OCI-LY7 (cell line): ENCODE measurements around the gene MMP11. TPM values are rescaled to one million over a fixed set of nuclear protein-coding genes. Genes with fewer than 3 reads are reported as not detected.

Experiments used
- BruUV-seq: library from RNA; stranded (reverse); fragments of 400-500 nt; replicated peaks from 2 replicates; lab custom pipeline; 2021; lab: Mats Ljungman, UMichigan
- CTCF ChIA-PET: fragments of 300-600 bp; sonication (Branson Sonifier 250); formaldehyde crosslinking; loops from one replicate; lab custom pipeline; 2022; ENCODE audit warnings: antibody characterized with exemption; ENCODE audit not compliant: unreplicated experiment; lab: Charles Lee
- POLR2A ChIA-PET: fragments of 300-600 bp; sonication (Branson Sonifier 250); formaldehyde crosslinking; loops from one replicate; lab custom pipeline; 2022; ENCODE audit warnings: antibody characterized with exemption; lab: Charles Lee
- DNase-seq: peaks from one replicate; pipeline ENCODE4 v3.0.0-alpha.2; 2015; ENCODE audit warnings: low spot score
- H2AFZ ChIP-seq: fragments of 200-600 bp; sonication (generic), shearing (Covaris generic); 2 replicates; pipeline ENCODE4 v1.6.1; 2014; ENCODE audit warnings: mild to moderate bottlenecking, antibody characterized with exemption, low read length, moderate library complexity
- H3K27ac ChIP-seq: fragments of 200-600 bp; sonication (generic); 2 replicates; pipeline ENCODE4 v1.5.1; 2014; ENCODE audit warnings: mixed run types, low read depth, mild to moderate bottlenecking, moderate library complexity, low read length, inconsistent platforms; ENCODE audit not compliant: poor library complexity, severe bottlenecking
- H3K36me3 ChIP-seq: fragments of 200-600 bp; sonication (generic); 2 replicates; pipeline ENCODE4 v1.6.1; 2014; ENCODE audit warnings: mild to moderate bottlenecking, antibody characterized with exemption, low read length, moderate library complexity, mixed read lengths; ENCODE audit not compliant: insufficient read depth
- H3K4me1 ChIP-seq: fragments of 200-600 bp; sonication (generic); 2 replicates; pipeline ENCODE4 v1.5.1; 2014; ENCODE audit warnings: mild to moderate bottlenecking, low read length; ENCODE audit not compliant: insufficient read depth, poor library complexity, severe bottlenecking
- H3K4me2 ChIP-seq: fragments of 200-600 bp; sonication (generic); 2 replicates; pipeline ENCODE4 v1.6.1; 2014; ENCODE audit warnings: mild to moderate bottlenecking, low read length
- H3K4me3 ChIP-seq: fragments of 200-600 bp; sonication (generic); 2 replicates; pipeline ENCODE4 v1.5.1; 2014; ENCODE audit warnings: mild to moderate bottlenecking, low read depth, low read length; ENCODE audit not compliant: poor library complexity, severe bottlenecking
- H3K79me2 ChIP-seq: fragments of 200-600 bp; sonication (generic); 2 replicates; pipeline ENCODE4 v1.6.1; 2016; ENCODE audit warnings: low read depth, mild to moderate bottlenecking, low read length, moderate library complexity, mixed read lengths; ENCODE audit not compliant: insufficient read depth
- H3K9me2 ChIP-seq: fragments of 200-600 bp; sonication (generic); 2 replicates; pipeline ENCODE4 v1.6.1; 2016; ENCODE audit warnings: mild to moderate bottlenecking, low read length, mixed read lengths; ENCODE audit not compliant: insufficient read depth
- H3K9me3 ChIP-seq: fragments of 200-600 bp; sonication (generic); 2 replicates; pipeline ENCODE4 v1.6.1; 2014; ENCODE audit warnings: mild to moderate bottlenecking, mixed run types, low read length, mixed read lengths
- H4K20me1 ChIP-seq: fragments of 200-600 bp; sonication (generic); 2 replicates; pipeline ENCODE4 v1.6.1; 2014; ENCODE audit warnings: mild to moderate bottlenecking, antibody characterized with exemption, low read length, moderate library complexity, mixed read lengths; ENCODE audit not compliant: insufficient read depth
- EZH2phosphoT487 ChIP-seq: fragments of 200-600 bp; sonication (generic); IDR thresholded peaks from 2 replicates; pipeline ENCODE4 v1.6.1; 2018; ENCODE audit warnings: low read depth, borderline replicate concordance, mild to moderate bottlenecking, mixed run types, antibody characterized with exemption, low read length, moderate library complexity, mixed read lengths
- intact Hi-C: fragments of 100-400 bp; cut with micrococcal nuclease; formaldehyde crosslinking; loops from one replicate; pipeline ENCODE4 v1.10.0; 2022; ENCODE audit not compliant: unreplicated experiment
- total RNA-seq, 2 experiments: library from RNA; depleted of rRNA in 1 of 2; stranded (reverse); fragments of >200 nt in 1 of 2; shearing (Covaris generic) in 1 of 2; gene quantifications; 2 replicates each; pipeline ENCODE4 v1.2.3, GENCODE V29; 2014 to 2022
- TF ChIP-seq, protein P1 (sequence below): fragments of 200-600 bp; sonication (generic); conservative IDR thresholded peaks from 2 replicates; pipeline ENCODE4 v1.5.1; 2014; ENCODE audit warnings: mild to moderate bottlenecking, antibody characterized with exemption, low read length, moderate library complexity, mixed read lengths

The MMP11 gene
- total RNA-seq, 2 experiments from 2014 or later, result 9.2 to 12.9 TPM

- Histone ChIP-seq H3K9me3 (no peaks in the 10 kb centered on the region), H3K4me3 (no peak overlapping the region), H4K20me1 (no peaks in the 10 kb centered on the region), H3K36me3 (no peaks in the 10 kb centered on the region), H3K79me2 (no peaks in the 10 kb centered on the region), H3K4me2 (no peak overlapping the region), H2AFZ (no peak overlapping the region), H3K27ac (no peak overlapping the region), H3K9me2 (no peaks in the 10 kb centered on the region), H3K4me1 (peaks cover 18% of the 10 kb centered on the region)
- TF ChIP-seq, protein P1, sequence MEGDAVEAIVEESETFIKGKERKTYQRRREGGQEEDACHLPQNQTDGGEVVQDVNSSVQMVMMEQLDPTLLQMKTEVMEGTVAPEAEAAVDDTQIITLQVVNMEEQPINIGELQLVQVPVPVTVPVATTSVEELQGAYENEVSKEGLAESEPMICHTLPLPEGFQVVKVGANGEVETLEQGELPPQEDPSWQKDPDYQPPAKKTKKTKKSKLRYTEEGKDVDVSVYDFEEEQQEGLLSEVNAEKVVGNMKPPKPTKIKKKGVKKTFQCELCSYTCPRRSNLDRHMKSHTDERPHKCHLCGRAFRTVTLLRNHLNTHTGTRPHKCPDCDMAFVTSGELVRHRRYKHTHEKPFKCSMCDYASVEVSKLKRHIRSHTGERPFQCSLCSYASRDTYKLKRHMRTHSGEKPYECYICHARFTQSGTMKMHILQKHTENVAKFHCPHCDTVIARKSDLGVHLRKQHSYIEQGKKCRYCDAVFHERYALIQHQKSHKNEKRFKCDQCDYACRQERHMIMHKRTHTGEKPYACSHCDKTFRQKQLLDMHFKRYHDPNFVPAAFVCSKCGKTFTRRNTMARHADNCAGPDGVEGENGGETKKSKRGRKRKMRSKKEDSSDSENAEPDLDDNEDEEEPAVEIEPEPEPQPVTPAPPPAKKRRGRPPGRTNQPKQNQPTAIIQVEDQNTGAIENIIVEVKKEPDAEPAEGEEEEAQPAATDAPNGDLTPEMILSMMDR, result no peak
- no peak for TF ChIP-seq EZH2phosphoT487
- no TSS peak for BruUV-seq
- no peak for DNase-seq
- intact Hi-C loops, result no loop called here
- ChIA-PET POLR2A (no interaction called here), CTCF (no interaction called here)
Measured at GRCh38 chr22:23781511-23782183, 9.0 kb downstream of the MMP11 start.

- POLR2A ChIA-PET, result no interaction called here
Measured at GRCh38 chr22:23782252-23782651, 9.6 kb downstream of the MMP11 start.

More at GRCh38 chr22:23782252-23782651, 9.6 kb downstream of the MMP11 start:
- no TSS peak for BruUV-seq
- CTCF ChIA-PET, result no interaction called here
- TF ChIP-seq, protein P1, result no peak
- TF ChIP-seq EZH2phosphoT487, result no peak
- intact Hi-C loops, result no loop called here
- Histone ChIP-seq H3K4me3 (no peak overlapping the region), H3K9me2 (no peaks in the 10 kb centered on the region), H3K27ac (no peak overlapping the region), H3K4me2 (no peak overlapping the region), H3K9me3 (no peaks in the 10 kb centered on the region), H4K20me1 (no peaks in the 10 kb centered on the region), H3K36me3 (no peaks in the 10 kb centered on the region), H3K4me1 (peaks cover 18% of the 10 kb centered on the region), H2AFZ (no peak overlapping the region), H3K79me2 (no peaks in the 10 kb centered on the region; the same call in 1 of the 2 replicates)
- no peak for DNase-seq
